GM21576 (cell line): ENCODE data around the gene KCNAB1.

Source experiments
- ATAC-seq: cut with Tn5 transposase; IDR thresholded peaks from one replicate; pipeline ENCODE4 v1.9.1; 2021; ENCODE audit warnings: mild to moderate bottlenecking, moderate library complexity; ENCODE audit not compliant: unreplicated experiment

KCNAB1 gene

DNA sequence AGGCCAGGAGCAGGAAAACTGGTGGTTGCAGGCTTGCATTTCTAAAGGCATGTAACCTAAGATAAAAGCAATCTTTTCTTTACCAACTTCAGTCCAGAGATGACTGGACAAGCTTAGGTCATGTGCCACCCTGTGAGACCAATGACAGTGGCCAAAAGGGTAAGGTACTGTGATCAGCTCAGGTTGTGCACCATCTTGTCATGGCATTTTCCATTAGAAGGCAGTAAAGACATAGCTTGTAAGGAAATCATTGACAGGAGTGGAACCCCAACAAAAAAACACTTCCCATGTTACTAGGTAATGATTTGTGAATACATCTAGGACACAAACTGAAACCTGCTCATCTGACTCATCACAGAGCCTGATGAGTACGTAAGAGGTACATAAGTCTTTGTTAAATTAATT is 399.4 kb downstream of the KCNAB1 start:
- ATAC-seq: peak; percentile 55

DNA sequence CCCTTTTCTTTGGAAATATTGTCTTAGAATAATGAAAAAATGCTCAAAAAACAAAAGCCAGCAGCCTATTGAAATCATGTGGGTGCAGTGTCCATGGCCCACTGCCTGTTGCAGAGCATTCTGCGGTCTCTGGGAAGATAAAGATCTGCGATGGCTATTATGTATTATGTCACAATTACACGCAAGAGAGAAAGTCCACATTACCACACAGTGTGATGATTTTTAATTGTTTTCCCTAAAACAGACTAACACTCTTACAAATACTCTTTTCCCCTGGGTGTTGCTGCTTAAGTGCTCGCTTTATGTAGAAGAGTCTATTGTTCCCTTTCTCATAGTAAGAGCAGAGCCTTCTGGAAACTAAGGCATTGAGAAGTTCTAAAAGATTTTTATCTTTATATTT is 402.3 kb downstream of the KCNAB1 start:
- no peak for ATAC-seq

DNA sequence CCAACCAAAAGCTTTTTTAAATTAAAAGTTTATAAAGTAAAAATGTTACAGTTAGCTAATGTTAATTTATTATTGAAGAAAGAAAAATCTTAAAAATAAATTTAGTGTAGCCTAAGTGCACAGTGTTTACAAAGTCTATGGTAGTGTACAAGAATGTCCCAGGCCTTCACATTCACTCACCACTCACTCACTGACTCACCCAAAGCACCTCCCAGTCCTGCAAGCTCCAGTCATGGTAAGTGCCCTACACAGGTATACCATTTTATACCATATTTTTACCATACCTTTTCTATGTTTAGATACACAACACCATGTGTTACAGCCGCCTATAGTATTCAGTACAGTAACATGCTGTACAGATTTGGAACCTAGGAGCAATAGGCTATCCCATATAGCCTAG is 405.4 kb downstream of the KCNAB1 start:
- no peak for ATAC-seq

DNA sequence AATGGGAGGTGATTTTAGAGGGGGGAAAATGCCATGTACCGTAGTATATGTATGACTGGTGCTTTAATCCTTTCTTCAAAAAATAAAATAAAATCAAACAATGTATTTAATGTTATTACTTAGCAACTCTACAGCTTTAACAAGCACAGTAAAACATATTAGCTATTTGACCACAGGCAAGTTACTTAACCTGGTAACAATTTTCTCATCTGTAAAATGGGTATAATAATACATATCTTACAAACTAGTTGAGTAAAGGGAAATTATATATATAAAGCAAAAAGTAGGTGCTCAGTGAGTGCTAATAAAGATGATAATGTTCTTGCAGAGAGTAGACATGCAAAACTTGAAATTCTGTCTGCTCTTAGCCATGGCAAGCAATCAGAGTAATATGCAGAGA is 406.7 kb downstream of the KCNAB1 start:
- ATAC-seq: no peak

DNA sequence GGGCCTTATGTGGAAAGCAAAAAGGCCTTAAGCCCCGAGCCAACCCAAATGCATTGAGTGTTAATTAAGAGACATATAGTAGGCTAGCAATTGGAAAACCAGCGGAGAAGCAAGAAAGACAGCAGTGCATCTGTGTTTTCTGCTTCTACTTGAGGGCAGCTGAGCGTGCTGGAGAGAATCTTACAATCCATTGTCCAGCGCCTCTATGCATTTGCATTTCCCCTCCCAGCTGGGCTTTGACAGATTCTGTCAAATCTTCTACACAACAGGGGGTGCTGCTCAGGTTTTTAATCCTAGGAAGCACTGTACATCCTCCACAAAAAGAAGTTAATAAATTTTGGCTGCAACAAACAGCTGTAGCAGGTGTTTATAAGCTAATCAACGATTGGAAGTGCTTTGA is 410.6 kb downstream of the KCNAB1 start:
- no peak for ATAC-seq

DNA sequence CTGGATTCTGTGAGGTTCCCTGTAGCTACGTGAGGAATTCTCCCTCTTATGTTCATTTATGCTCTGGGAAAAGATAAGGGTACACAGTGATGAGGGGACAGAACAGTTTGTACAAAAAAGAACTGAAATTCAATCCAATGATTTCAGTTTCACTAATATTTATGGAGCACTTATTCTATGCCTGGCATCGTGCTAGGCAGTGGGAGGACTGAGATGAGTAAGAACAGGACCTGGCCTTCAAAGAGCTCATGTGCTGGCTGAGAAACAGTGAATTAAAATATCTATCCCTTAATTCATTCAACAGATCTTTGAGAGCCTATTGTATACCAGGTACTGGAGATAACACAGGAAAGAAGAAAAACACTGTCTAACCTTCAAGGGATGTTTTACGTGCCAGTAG is 412.4 kb downstream of the KCNAB1 start:
- ATAC-seq: no peak

DNA sequence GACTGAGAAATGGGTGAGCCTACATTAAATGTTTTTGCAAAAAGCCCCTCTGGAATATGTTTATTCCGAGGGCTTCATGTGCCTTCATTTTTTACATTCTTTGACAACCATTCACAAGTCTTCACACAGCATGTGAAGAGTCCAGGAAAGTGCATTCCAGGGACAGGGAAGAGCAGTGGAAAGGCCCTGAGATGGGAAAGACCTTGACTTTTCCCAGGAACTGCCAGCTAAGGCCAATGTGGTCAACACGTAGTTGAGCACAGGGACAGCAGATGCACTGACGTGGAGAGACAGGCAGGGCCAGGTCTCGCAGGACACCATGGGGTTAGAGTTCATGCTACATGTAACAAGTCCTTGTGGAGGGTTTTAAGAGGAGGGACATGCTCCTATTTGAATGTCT is 412.8 kb downstream of the KCNAB1 start:
- ATAC-seq: no peak

DNA sequence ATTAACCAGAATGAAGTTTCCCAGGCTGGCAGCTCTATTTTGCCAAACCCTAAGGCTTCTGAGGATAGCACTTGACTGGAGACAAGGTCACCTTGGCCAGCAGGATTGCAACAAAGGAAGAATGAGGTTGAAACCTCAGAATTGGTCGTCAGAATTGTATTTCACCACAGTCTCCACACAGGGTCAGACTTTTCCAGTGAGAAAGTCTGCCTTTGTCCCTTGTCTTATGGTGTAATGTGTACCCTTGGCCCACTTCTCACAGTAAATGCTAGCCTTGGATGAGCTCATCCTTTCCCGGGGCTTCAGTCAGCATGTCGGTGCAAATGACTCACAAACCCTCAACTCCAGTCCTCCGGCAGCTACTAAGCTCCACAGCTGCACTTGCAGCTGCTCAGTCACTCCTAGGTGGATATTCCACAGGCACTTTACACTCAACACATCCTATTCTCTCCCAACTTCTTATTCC is 414.8 kb downstream of the KCNAB1 start:
- no peak for ATAC-seq

DNA sequence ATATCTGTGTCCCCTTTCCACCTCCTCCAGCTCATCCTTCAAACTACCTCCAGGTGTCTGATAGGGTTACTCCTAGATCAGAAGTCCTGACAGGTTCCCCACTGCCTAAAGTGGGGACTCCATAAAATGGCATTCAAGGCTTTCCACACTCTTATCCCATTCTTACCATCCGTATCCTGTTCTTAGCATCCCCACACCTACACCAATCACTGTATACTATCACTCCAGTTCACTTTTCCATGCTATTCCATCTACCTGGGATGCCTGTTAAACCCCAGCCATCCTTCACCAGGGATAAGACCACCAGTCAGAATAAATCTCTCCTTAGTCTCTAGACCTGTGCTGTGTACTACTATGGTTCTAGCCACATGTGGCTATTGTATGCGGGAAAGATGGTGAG is 415.4 kb downstream of the KCNAB1 start:
- ATAC-seq: no peak

DNA sequence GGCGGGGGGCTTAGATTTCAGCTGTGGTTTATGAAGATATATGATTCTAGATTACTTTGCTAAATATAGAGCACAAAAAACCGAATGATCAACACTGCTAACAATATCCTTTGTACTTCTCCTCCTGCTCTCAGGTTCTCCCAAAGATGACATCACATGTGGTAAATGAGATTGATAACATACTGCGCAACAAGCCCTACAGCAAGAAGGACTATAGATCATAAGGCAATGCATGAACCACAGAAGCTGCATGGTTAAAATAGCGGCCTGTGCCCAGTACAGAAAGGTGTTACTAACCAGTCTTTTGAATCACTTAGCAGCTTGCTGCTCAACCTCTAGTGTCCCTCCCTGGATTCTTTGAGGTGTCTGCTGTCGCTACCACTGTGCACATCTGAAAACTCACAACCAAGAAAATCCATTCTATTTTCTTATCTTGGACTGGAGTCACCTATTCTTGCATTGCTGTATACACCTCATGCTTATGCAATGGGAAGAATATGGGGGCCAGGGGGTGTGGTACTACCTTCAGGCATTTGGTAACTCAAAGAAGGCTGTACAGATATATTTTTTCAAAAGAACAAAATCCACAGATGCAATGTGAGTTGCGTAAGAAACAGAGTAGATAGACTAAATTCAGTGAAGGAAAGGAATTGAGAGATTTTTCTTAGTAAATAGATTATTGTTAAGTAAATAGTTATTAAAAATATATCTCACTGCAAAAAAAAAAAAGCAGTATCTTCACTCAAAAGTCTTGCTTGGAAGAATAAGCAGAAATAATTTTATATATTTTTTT is 416.3 kb downstream of the KCNAB1 start:
- ATAC-seq: no peak

DNA sequence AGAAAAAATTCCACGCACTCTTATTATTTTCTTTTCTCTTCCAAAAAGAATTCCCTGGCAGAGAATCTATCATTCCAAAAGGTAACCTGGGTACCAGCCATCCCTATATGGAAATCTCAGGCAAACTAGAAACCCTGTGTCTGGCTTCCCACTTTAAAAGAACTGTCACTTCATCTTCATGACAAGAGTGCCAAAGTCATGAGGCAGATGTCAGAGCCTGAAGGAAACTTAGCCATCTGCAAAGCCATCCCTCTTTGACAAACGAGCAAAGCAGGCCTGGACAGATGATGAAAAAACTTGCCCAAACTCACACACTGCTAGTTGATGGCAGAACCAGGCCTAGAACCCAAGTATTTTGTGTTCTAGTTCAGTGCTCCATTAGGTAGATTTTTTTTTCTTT is 418.7 kb downstream of the KCNAB1 start:
- no peak for ATAC-seq

DNA sequence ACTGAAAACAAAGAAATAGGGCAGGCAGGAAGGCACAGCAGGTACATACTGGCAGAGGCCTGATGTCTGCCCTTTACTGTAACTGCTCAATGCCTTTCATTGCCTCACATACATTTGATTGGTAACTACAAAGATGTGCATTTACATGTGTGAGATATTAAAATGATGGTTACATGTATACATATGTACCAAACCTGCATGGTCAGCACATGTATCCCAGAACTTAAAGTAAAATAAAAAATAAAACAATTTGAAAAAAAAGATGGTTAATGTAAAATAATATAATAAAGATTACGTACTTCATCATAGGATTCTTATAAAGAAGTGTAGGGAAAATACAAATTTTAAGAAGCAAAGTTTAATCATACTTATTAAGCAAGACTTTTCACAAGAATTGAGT is 419.4 kb downstream of the KCNAB1 start:
- ATAC-seq: no peak

DNA sequence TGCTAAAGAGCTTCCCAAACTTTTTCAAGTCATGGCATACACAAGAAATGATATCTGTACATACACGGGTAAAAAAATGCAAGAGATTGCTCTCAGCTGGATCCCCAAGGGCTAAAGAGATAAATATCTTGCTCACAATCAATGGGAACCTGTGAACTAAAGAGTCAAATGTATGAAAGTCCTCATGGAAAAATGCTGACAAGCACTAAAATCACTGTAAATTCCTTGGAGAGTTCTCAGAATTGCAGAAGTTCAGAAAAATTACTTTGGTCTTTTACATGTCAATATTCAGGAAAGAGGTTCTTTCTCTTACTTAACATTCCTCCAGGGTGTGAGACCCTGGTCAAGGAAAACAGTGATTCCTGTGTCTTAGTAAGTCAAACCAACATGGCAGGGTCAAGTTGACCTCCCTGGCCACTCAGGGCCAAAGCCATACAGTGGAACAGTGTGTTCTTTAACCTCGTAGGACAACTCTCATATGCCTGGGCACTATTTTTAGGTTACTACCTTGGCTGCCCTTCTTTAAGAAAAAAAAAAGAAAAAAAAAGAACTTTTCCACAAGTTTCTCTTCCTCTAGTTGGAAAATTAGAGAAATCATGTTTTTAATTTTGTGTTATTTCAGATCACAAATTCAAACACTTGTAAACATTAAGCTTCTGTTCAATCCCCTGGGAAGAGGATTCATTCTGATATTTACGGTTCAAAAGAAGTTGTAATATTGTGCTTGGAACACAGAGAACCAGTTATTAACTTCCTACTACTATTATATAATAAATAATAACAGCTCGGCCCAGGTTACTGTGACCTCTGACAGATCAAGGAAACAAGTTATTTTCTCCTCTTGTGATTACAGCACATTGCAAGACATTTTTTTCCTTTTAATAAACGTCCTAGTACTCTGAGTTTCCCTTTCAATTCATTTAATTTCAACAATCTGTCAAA is 422.0 kb downstream of the KCNAB1 start:
- no peak for ATAC-seq

DNA sequence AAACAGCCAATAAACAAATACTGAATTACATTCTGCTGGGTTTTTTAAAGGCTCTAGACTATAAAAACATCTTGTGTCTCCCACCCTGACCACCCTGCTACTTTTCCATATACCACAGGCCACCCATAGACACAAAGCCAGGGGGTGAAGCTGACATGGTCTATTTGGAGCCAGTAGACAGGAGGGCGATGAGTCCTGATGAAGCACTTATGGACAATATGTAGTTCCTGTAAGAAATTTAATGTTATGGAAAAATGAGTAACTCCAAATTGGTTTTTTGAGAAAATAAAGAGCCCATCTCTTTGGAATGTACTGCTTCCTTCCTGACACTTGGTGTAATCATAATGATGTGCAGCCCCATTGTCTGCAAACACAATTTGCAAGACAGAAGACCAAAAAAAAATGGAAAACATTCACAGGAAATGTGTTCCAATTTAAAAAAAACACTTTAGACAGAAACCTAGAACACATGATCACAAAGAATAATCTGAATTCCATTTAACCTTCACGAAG is 422.7 kb downstream of the KCNAB1 start:
- ATAC-seq: no peak

DNA sequence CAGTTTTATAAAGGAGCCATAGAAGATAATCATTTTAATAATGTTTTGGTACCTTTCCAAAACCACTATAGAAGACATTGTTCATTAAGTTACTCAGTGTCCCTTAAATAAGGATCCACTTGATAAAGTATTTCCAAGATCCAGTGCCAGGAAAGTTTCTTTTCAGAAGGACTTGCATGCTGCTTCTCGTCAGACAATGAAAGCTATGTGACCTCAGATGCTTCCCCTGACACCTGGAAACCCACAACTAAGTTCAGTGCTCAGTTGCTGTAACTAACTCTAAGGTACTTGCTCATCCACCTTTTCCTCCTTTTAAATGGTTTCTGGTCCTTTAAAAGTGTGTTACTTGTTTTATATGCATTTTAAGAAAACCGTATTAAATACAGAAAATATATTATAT is 427.3 kb downstream of the KCNAB1 start:
- ATAC-seq: no peak

DNA sequence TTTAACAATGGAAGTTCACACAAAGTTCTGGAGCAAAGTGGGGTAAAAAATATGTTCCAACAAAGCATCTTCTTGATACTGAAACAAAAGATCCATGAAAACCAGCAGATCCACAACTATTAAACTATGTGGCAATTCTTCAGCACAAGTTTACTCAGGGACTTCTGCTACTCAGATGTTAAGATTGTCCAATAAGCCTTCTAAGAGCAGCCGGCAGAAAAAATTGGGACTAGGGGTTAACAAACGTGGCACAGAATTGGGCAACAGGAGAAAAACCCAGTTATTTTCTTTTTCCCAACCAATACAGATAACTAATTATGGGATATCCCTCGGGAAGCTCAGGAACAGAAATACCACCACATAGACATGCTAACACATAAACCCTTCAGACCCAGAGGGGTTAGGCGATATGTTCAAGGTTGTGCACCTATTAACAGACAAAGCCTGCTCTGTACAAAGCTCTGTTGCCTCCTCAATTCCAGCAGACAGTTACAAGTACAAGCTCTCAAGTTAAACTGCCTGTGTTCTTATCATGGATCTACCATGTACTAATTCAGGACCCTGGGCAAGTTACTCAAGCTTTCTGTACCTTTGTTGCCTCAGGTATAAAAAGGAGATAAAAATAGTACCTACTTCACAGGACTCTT is 427.8 kb downstream of the KCNAB1 start:
- no peak for ATAC-seq

DNA sequence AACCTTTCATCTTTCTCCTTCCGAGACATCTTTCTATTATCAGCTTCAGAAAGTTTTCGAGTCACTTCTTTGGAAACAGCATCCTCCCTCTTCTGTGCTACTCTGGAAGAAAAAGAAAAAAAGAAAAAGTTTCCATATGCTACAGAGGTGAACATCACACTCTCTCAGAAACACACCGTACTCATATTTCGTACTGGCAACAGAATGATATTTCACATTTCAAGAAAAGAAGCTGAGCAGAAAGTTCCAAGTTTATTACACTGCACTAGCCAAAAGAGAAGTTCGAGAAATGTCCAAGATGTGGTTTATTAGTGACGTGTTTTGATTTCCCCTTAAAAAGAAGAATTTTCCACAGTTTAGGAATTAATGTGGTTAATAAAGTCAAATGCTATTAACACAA is 428.5 kb downstream of the KCNAB1 start:
- no peak for ATAC-seq

DNA sequence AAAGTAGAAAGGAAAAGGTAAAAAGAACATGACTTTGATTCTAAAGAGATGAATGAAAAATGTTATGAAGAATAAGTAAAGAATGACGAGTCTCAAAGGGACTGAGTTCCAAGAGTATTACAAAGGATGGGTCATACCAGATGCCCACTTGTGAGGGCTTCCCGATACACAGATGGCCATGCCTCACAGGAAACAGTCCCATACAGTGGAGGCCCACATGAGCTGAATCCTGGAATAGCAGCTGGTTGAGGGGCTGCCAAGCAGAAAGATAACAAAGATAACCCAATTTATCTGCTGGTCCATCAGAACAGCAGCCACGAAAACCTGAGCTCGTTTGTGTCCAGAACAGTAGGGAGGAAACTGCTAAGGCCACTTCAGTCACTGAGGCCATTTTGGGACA is 430.9 kb downstream of the KCNAB1 start:
- ATAC-seq: no peak

DNA sequence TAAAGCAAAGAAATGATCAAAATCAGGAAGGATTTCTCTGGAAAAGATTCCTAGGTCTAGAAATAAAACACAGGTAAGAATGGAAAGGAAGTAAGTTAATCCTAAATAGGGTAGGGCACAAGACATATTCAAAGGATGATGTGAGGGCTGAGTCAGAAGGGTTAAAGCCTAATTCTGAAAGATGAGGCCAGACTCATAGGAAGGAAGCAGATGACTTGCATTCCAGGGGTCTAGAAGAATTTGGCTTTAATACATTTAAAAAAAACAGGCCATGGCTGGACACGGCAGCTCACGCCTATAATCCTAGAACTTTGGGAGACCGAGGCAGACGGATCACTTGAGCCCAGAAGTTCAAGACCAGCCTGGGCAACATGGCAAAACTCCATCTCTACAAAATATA is 431.4 kb downstream of the KCNAB1 start:
- no peak for ATAC-seq

DNA sequence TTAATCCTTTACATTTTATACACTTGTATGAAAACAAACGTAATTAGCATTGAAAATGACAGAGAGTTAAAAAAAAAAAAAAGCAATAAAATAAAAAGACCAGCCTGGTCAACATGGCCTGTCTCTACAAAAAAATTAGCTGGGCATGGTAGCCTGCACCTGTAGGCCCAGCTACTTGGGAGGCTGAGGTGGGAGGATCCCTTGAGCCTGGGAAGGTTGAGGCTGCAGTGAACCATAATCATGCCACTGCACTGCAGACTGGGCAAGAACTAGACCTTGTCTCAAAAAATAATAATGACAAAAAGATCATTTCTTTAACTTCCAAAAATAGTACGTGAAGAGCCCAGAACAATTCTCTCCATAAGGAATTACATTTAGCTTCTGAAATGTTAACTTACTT is 432.6 kb downstream of the KCNAB1 start:
- no peak for ATAC-seq

DNA sequence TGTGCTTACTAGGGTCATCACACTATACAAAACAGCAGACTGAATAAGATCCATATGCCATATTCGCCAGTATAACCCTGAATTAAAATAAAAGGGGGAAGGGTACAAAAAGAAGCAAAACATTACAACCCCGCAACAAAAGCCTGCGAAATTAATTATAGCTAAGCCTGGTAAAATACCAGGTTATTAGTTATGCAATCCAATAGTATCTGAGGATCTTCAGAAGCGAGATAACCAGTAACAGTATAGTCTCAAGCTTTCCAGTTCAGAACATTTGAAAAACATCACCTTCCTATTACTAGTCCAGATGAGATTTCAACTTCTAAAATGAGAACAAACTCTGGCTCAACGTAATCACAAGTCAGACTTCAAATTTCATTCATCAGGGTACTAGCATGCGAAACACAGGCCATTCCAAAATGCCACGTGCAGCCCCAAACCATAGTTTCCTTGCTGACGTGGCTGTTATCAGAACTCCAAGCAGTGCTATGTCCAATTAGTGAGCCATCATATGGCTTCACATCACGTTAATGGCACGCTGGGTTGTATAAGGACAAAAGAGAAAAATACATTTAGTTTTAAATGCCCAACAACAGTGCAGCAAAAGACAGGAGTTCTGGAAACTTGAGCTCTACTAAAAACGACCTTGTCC is 433.5 kb downstream of the KCNAB1 start:
- ATAC-seq: no peak
